ENCODE measurements around the gene PCAT6.
"Not testable (repeated sequence)": the region's sequence is repeated elsewhere in the genome, so short reads cannot be mapped to it uniquely, and the experiment has no call there.

Gene PCAT6

DNA sequence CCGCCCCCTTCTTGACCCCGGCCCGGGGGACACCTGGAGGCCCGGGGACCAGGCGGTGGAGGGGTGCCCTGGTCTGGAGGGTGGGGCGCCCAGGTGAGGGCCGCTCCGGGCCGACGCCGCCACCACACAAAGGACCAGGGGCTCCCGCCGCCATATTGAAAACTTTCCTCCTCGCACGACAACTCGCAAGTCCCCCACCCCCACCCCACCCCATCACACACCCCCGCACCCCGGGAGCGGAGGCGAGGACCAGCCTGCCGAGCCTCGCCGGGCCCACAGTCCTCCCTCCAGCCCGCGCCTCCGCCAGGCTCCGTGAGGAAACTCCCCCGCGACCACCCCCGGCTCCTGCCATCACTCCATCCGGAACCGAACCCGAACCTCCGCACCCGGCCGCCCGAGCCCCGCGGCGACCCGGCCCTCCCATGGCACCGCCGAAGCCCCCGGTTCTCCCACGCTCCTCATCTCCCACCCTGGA is 3.3 kb upstream of the PCAT6 start:
- peak; percentile 16 for DNase-seq (ENCODE audit: low read depth)

DNA sequence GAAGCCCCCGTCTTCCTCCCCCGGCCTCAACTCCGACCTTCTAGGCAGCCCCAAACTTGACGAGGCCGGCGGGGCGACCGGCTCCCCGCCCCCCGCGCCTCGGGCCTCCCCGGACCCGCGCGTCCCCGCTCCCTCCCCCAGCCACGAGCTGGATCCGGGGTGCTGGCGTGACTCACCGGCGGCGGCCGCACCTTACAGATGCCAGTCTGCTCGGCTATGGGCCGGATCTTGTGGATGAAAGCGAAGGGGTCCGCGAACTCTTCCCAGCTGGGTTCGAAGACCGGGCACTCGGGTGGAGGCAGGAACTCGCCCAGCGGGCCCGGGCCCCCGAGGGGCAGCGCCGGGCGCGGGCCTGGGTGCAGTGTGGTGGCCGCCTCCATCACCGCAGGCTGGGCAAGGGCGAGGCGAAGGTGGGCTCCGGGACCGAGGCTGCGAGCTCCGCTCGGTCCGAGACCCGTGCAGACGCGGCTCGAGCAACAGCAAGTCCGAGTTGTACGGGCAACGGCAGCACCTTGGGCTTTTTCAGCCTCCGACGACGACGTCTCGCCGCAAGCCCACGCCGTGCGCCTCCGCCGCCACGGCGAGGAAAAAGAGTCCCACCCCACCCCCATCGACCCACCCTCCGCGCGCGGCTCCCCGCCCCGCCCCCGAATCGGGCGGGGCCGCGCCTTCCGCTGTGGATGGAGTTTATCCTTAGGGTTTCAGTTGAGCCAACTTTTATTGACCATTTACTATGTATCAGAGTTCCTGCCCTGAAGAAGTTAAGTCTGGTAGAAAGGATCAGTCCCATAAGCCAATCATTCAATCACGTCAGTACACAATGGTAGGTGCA is 2.6 kb upstream of the PCAT6 start, which contains the start of gene KDM5B:
Gene KDM5B, minus strand, starts transcription at position 496 of the 832 bp plus-strand sequence. Its CDS starts 116 bp downstream, at position 380.
- peak; percentile 52 for DNase-seq (ENCODE audit: low read depth)

GRCh38 chr1:202809597-202810159 is 1.1 kb upstream of the PCAT6 start:
- DNase-seq (ENCODE audit: low read depth) = no peak

DNA sequence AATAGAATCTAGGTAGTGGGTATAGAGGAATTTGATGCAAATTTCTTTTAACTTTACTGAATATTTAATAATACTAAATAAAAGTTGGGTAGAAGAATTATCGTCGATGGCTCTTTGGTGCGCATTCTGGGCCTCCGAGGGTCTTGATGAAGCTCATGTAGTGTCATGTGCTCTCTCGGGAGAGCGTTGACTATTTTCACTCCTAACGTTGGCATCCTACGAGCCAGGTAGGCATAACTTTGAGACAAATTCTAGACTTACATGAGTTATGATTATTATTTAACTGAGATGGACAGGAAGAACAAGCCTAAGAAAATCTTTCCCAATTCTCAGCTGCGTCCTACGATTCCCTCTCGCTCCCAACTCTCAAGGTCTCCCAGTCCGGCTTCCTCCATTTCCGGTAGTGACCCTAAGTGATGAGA is 550 bp upstream of the PCAT6 start:
- DNase-seq (ENCODE audit: low read depth) = no peak

- peak; percentile 6 for DNase-seq (ENCODE audit: low read depth)
Measured at GRCh38 chr1:202811296-202812175, 782 bp downstream of the PCAT6 start.

DNA sequence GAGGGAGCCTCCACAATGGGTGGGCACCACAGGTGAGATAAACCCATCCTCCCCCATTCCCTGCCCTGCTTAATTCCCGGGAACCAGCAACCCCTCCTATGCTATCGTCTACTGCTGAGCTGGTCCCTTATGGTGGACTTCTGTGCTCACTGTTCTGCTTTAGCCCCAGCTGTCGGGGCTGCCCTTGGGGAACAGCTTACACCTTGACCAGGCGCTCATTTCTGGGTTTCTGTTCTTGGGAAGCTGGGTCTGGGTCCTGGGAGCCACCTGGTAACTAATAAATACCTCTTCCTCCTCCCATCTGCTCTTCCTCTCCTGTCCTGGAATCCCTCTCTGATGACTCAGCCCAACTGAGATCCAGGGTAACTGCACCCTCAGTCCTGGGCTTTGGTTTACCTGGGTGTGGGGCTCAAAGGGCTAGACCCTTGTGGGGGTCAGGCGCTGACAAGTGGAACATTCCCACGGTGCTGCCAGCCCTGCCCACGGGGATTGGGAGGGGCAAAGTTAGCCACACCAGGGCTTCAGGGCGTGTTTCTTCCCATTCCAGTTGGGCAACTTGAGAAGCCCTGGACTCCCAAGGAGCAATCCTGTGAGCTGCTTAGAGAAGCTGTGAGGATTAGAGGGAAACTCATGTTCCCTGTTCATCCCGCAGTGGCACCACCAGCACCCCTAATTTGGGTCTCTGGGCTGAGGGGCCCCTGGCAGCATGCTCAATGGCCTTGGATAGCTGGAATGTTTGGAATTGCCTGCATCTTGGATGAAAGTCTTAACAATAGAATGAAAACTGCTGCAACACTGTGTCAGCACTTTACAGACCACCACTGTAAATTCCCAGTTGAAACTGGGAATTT is 1.6 kb downstream of the PCAT6 start:
- no peak for DNase-seq (ENCODE audit: low read depth)

DNA sequence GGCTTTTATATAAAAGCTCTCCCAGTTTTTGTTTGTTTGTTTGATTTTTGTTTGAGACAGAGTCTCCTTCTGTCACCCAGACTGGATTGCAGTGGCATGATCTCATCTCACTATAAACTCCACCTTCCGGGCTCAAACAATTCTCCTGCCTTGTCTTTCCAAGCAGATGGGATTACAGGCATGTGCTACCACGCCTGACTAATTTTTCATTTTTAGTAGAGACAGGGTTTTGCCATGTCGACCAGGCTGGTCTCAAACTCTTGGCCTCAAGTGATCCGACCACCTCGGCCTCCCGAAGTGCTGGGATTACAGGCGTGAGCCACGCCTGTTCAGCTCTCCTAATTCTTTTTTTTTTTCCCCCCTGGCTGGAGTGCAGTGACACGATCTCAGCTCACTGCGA is 4.4 kb downstream of the PCAT6 start:
- DNase-seq (ENCODE audit: low read depth) = no peak

DNA sequence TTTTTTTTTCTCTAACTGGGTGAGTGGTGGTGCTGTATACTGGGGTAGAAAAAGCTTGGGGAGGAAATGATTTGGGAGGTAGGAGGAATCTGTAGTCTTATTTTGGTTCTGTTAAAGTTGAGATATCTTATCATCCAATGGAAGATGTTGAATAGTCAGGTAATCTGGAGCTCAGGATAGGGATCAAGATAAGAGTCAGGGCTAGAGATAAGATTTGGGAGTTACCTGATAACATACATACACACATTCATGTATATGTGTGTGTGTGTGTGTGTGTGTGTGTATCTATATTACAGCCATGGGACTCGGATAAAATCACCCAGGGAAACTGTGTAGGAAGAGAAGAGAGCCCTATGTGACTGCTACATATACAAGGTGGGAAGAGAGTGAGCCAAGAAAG is 8.1 kb downstream of the PCAT6 start:
- no peak for DNase-seq (ENCODE audit: low read depth)

- DNase-seq (ENCODE audit: low read depth) = no peak
Measured at GRCh38 chr1:202821467-202821866, 10.7 kb downstream of the PCAT6 start.

DNA sequence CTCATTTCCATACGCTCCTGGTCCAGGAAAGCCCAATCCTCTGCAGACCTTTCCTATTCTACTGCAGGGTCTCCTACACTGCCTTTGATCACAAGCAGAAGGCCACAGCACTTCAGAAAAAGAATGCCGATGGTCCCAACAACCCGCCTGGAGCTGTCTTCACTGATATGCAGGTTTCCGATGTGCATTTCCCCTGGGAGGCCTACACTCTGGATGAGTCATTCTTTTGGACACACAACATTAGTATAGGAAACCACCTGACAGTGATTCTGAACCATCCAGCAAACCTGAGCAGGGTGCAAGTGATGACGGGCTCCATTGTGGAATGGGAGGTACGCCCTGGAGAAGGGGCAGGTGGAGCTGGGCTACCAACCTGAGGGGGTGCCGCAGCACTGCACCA is 15.0 kb downstream of the PCAT6 start:
- no peak for DNase-seq (ENCODE audit: low read depth)

GRCh38 chr1:202829223-202829622 is 18.5 kb downstream of the PCAT6 start:
- not testable (repeated sequence) for DNase-seq (ENCODE audit: low read depth)

DNA sequence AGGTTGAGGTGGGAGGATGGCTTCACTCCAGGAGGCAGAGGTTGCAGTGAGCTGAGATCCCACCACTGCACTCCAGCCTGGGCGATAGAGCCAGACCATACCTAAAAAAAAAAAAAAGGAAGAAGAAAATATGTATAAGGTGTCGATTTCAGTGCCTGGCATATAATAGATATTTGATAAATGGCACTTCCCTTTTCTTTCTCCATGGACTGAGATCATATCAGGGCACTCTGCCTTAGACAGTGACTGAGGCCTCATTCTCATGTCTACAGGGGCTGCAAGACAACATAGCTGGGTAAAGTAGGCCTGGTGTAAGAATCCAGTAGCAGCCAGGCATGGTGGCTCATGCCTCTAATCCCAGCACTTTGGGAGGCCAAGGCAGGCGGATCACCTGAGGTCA is 21.2 kb downstream of the PCAT6 start:
- DNase-seq (ENCODE audit: low read depth) = no peak

DNA sequence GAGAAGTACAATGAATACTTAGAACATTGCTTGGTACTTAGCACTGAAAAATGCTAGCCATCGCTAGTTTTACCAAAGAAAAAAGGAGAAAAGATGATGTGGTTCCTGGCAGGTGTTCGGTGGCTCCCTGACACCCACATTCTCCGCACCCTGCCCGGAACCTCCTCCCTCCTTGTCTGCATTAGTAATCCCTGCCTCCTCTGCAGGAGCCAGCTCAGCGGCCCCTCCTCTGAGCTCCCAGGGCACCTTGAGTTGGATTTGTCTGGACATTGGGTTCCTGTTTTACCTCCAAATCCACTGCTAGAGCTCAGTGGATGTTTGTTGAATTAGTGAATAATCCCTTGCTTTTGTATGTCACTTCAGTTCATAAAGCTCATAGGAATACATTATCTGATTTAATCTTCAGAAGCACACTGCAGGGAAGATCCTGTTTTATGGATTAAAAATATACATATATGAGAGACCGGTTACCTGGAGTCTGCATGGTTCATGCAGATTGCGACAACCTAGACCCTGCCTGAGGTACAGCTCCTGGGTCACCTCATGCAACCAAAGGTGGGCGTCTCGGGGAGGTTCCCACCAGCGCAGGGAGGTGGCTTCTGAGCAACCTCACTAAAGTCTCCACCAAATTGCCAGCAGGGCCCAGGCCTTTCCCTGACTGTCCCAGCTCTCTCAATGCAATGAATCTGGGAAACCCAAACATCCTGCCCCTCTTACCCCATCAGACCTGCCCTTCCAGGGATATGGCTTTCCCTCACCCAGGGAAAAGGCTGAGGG is 24.2 kb downstream of the PCAT6 start:
- DNase-seq (ENCODE audit: low read depth) = no peak

GRCh38 chr1:202835548-202836072 is 24.9 kb downstream of the PCAT6 start:
- DNase-seq (ENCODE audit: low read depth) = no peak

- DNase-seq (ENCODE audit: low read depth) = no peak
Measured at GRCh38 chr1:202836623-202837403, 26.1 kb downstream of the PCAT6 start.

- DNase-seq (ENCODE audit: low read depth) = no peak
Measured at GRCh38 chr1:202837746-202838262, 27.1 kb downstream of the PCAT6 start.

GRCh38 chr1:202843081-202843480 is 32.3 kb downstream of the PCAT6 start:
- DNase-seq (ENCODE audit: low read depth) = no peak

- no peak for DNase-seq (ENCODE audit: low read depth)
Measured at GRCh38 chr1:202844259-202844658, 33.5 kb downstream of the PCAT6 start.

GRCh38 chr1:202844935-202845334 is 34.2 kb downstream of the PCAT6 start:
- no peak for DNase-seq (ENCODE audit: low read depth)

Data from T follicular helper cell (primary cell).